Umbilical cord (tissue), 2 donors: ENCODE data around the gene RXFP1. TPM values are rescaled to one million over a fixed set of nuclear protein-coding genes. Genes with fewer than 3 reads are reported as not detected.

ENCODE experiments used
- DNase-seq: peaks from one replicate; pipeline ENCODE4 v3.0.0-alpha.2; 2015; ENCODE audit warnings: low spot score
- total RNA-seq: library from RNA; depleted of rRNA; stranded (reverse); fragments of >200 nt; gene quantifications from one replicate; pipeline ENCODE4 v1.2.3, GENCODE V29; 2014; ENCODE audit warnings: low replicate concordance; ENCODE audit not compliant: insufficient read depth

Gene RXFP1
- total RNA-seq, 1 donor from 2014 or later, result 9.6 TPM

GRCh38 chr4:158541506-158541905 lies 19.8 kb downstream of the RXFP1 start:
- DNase-seq, result no peak

GRCh38 chr4:158543191-158543590 lies 21.5 kb downstream of the RXFP1 start:
- DNase-seq, result no peak

GRCh38 chr4:158544141-158544540 lies 22.5 kb downstream of the RXFP1 start:
- DNase-seq, result no peak

GRCh38 chr4:158553364-158553763 lies 31.7 kb downstream of the RXFP1 start:
- DNase-seq, result no peak

GRCh38 chr4:158560284-158560683 lies 38.6 kb downstream of the RXFP1 start:
- DNase-seq, result no peak

GRCh38 chr4:158566860-158567259 lies 45.2 kb downstream of the RXFP1 start:
- no peak for DNase-seq

GRCh38 chr4:158571736-158572135 lies 50.1 kb downstream of the RXFP1 start:
- no peak for DNase-seq

- no peak for DNase-seq
These were observed 50.9 kb downstream of the RXFP1 start for GRCh38 chr4:158572608-158573007.

GRCh38 chr4:158578476-158578875 lies 56.8 kb downstream of the RXFP1 start:
- DNase-seq, result no peak

- no peak for DNase-seq
These were observed 58.4 kb downstream of the RXFP1 start for GRCh38 chr4:158580064-158580463.

- no peak for DNase-seq
These were observed 59.5 kb downstream of the RXFP1 start for GRCh38 chr4:158581161-158581560.

- no peak for DNase-seq
These were observed 65.2 kb downstream of the RXFP1 start for GRCh38 chr4:158586881-158587280.

GRCh38 chr4:158588285-158588684 lies 66.6 kb downstream of the RXFP1 start:
- DNase-seq, result no peak

GRCh38 chr4:158588777-158589176 lies 67.1 kb downstream of the RXFP1 start:
- DNase-seq, result no peak

GRCh38 chr4:158590306-158590705 lies 68.6 kb downstream of the RXFP1 start:
- no peak for DNase-seq

GRCh38 chr4:158590824-158591223 lies 69.1 kb downstream of the RXFP1 start:
- DNase-seq, result no peak

GRCh38 chr4:158597879-158598596 lies 76.4 kb downstream of the RXFP1 start:
- no peak for DNase-seq

GRCh38 chr4:158599150-158599549 lies 77.5 kb downstream of the RXFP1 start:
- no peak for DNase-seq

- DNase-seq, result no peak
These were observed 78.2 kb downstream of the RXFP1 start for GRCh38 chr4:158599765-158600498.

GRCh38 chr4:158604369-158604768 lies 82.7 kb downstream of the RXFP1 start:
- DNase-seq, result no peak

- no peak for DNase-seq
These were observed 83.7 kb downstream of the RXFP1 start for GRCh38 chr4:158605393-158605792.

GRCh38 chr4:158606969-158607368 lies 85.3 kb downstream of the RXFP1 start:
- DNase-seq, result no peak

- DNase-seq, result no peak
These were observed 87.4 kb downstream of the RXFP1 start for GRCh38 chr4:158609116-158609515.
